ENCODE measurements around the gene WDR86.

DNA sequence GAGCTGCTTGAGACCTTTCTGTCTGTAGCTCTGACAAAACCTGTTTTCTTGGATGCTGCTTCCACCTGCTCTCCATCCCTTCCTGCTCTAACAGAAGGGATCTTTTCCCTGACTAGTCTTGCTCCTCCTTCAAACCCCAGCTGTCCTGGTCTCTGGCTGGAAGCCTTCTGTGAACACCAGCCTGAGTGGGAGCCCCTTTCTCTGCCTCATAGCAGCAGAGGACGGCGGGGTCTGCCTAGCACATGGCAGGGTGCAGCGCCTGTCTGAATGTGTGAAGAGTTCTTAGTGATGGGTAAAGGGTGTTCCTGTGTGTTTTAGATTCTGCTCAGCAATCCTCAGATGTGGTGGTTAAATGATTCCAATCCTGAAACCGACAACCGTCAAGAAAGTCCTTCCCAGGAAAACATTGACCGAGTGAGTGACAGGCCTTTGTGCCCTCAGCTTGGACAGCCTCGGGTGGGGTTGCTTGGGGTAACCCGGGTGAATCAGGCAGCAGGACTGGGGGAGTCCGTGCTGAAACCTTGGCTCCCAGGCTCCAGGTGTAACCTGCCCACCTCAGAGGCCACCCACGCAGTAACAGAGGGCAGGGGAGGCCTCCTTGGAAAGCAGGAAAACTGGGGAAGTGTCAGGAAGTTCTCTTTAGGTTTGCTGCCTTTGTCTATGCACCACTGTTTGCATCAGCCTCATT is 34.2 kb downstream of the WDR86 start:
- TF ChIP-seq POLR2A (IDR thresholded peaks at IDR 0.05; ENCODE audit: low read depth, low read length): no peak
- no peak for TF ChIP-seq POLR2AphosphoS5 (IDR thresholded peaks at IDR 0.05; ENCODE audit: low read depth, low read length)
